IMR-90 (cell line): Measurements from ENCODE around the gene TRIM66. TPM values are rescaled to one million over a fixed set of nuclear protein-coding genes. Genes with fewer than 3 reads are reported as not detected.

ENCODE experiments used
- ATAC-seq: fragments of 200-7000 bp; cut with Tn5 transposase; 2 replicates; pipeline ENCODE4 v1.9.1; 2020; ENCODE audit warnings: low read depth, mild to moderate bottlenecking, moderate library complexity
- BruUV-seq: library from RNA; stranded (reverse); fragments of 400-500 nt; replicated peaks from 2 replicates; lab custom pipeline; 2021; lab: Mats Ljungman, UMichigan
- CTCF ChIA-PET: fragments of 300-600 bp; formaldehyde crosslinking; extraction: SDS; loops from one replicate; lab custom pipeline; 2021; ENCODE audit warnings: antibody characterized with exemption; lab: Yijun Ruan, JAX
- POLR2A ChIA-PET: fragments of 300-600 bp; sonication (Branson Sonifier 250); formaldehyde crosslinking; loops from one replicate; lab custom pipeline; 2022; ENCODE audit warnings: antibody characterized with exemption; ENCODE audit not compliant: unreplicated experiment; lab: Charles Lee
- DNase-seq: peaks from one replicate; pipeline ENCODE4 v3.0.0; 2013
- H2AFZ ChIP-seq: replicated peaks from 2 replicates; pipeline ENCODE3; 2013; ENCODE audit warnings: low read length, mild to moderate bottlenecking; ENCODE audit not compliant: poor library complexity
- H2AK5ac ChIP-seq: 2 replicates; pipeline ENCODE4 v1.6.1; 2013; ENCODE audit warnings: low read depth, low read length, inconsistent platforms
- H2AK9ac ChIP-seq: replicated peaks from 2 replicates; pipeline ENCODE3; 2013; ENCODE audit warnings: mild to moderate bottlenecking, low read depth, low read length, moderate library complexity; ENCODE audit not compliant: poor library complexity
- H2BK120ac ChIP-seq: 2 replicates; pipeline ENCODE4 v1.6.1; 2013; ENCODE audit warnings: low read depth, low read length, inconsistent platforms
- H2BK15ac ChIP-seq: 3 replicates; pipeline ENCODE4 v1.6.1; 2013; ENCODE audit warnings: low read depth, low read length, inconsistent platforms
- H2BK20ac ChIP-seq: 2 replicates; pipeline ENCODE4 v1.6.1; 2013; ENCODE audit warnings: low read depth, mild to moderate bottlenecking, inconsistent platforms, low read length, moderate library complexity
- H2BK5ac ChIP-seq: 2 replicates; pipeline ENCODE4 v1.6.1; 2013; ENCODE audit warnings: mild to moderate bottlenecking, low read depth, low read length, inconsistent platforms; ENCODE audit not compliant: poor library complexity, severe bottlenecking
- H3K14ac ChIP-seq: replicated peaks from 2 replicates; pipeline ENCODE4 v1.6.1; 2013; ENCODE audit warnings: low read depth, low read length, inconsistent platforms
- H3K18ac ChIP-seq: 2 replicates; pipeline ENCODE4 v1.6.1; 2013; ENCODE audit warnings: low read depth, low read length, control low read depth
- H3K23ac ChIP-seq: 2 replicates; pipeline ENCODE4 v1.6.1; 2013; ENCODE audit warnings: low read depth, low read length, inconsistent platforms
- H3K27ac ChIP-seq: 2 replicates; pipeline ENCODE4 v1.5.1; 2013; ENCODE audit warnings: mild to moderate bottlenecking, control low read depth, low read length; ENCODE audit not compliant: insufficient read depth
- H3K27me3 ChIP-seq: 2 replicates; pipeline ENCODE4 v1.6.1; 2013; ENCODE audit warnings: low read length; ENCODE audit not compliant: control insufficient read depth, insufficient read depth
- H3K36me3 ChIP-seq: 2 replicates; pipeline ENCODE4 v1.6.1; 2013; ENCODE audit warnings: low read length, mixed read lengths; ENCODE audit not compliant: control insufficient read depth, insufficient read depth
- H3K4ac ChIP-seq: 2 replicates; pipeline ENCODE4 v1.6.1; 2013; ENCODE audit warnings: low read depth, low read length, inconsistent platforms
- H3K4me1 ChIP-seq: 2 replicates; pipeline ENCODE4 v1.6.1; 2013; ENCODE audit warnings: low read length, mixed read lengths; ENCODE audit not compliant: control insufficient read depth, insufficient read depth
- H3K4me2 ChIP-seq: 2 replicates; pipeline ENCODE4 v1.6.1; 2013; ENCODE audit warnings: low read depth, mild to moderate bottlenecking, control low read depth, low read length, moderate library complexity
- H3K4me3 ChIP-seq: 2 replicates; pipeline ENCODE4 v1.5.1; 2013; ENCODE audit warnings: low read depth, mild to moderate bottlenecking, control low read depth, low read length, moderate library complexity; ENCODE audit not compliant: insufficient read depth
- H3K56ac ChIP-seq: 2 replicates; pipeline ENCODE4 v1.6.1; 2013; ENCODE audit warnings: low read length, inconsistent platforms; ENCODE audit not compliant: insufficient read depth; ENCODE audit errors: extremely low read depth
- H3K79me1 ChIP-seq, 2 experiments: 2 replicates each; pipeline ENCODE4 v1.6.1; 2013; ENCODE audit warnings: low read length in 2 of 2, inconsistent platforms in 1 of 2, low read depth in 1 of 2
- H3K9ac ChIP-seq: 2 replicates; pipeline ENCODE4 v1.6.1; 2013; ENCODE audit warnings: low read depth, low read length, control low read depth
- H3K9me1 ChIP-seq: 2 replicates; pipeline ENCODE4 v1.6.1; 2013; ENCODE audit warnings: low read length, inconsistent platforms; ENCODE audit not compliant: insufficient read depth
- H3K9me3 ChIP-seq: 2 replicates; pipeline ENCODE4 v1.6.1; 2013; ENCODE audit warnings: low read length; ENCODE audit not compliant: control insufficient read depth, insufficient read depth
- H4K20me1 ChIP-seq: 2 replicates; pipeline ENCODE4 v1.6.1; 2013; ENCODE audit warnings: low read length, inconsistent platforms; ENCODE audit not compliant: insufficient read depth
- H4K5ac ChIP-seq: 2 replicates; pipeline ENCODE4 v1.6.1; 2013; ENCODE audit warnings: mild to moderate bottlenecking, low read depth, low read length, control low read depth
- H4K8ac ChIP-seq, 2 experiments: 2 replicates each; pipeline ENCODE4 v1.6.1; 2013; ENCODE audit warnings: low read depth in 2 of 2, low read length in 2 of 2, control low read depth in 1 of 2, inconsistent platforms in 1 of 2
- H4K91ac ChIP-seq: 2 replicates; pipeline ENCODE4 v1.6.1; 2013; ENCODE audit warnings: low read depth, low read length, inconsistent platforms; ENCODE audit not compliant: insufficient read depth
- BHLHE40 ChIP-seq: fragments of 150-350 bp; IDR thresholded peaks from 2 replicates; pipeline ENCODE4 v1.6.1; 2016; ENCODE audit warnings: mild to moderate bottlenecking, low read depth, low read length
- CEBPB ChIP-seq: IDR thresholded peaks from 2 replicates; pipeline ENCODE4 v1.6.1; 2012; ENCODE audit warnings: low read depth, low read length, improper control_type of control experiment
- CHD1 ChIP-seq: IDR thresholded peaks from 2 replicates; pipeline ENCODE4 v1.6.1; 2012; ENCODE audit warnings: low read depth, low read length, improper control_type of control experiment
- CTCF ChIP-seq: conservative IDR thresholded peaks from 2 replicates; pipeline ENCODE4 v1.5.1; 2012; ENCODE audit warnings: mild to moderate bottlenecking, low read depth, low read length, improper control_type of control experiment
- FOS ChIP-seq: fragments of 150-350 bp; IDR thresholded peaks from 2 replicates; pipeline ENCODE4 v1.6.1; 2016; ENCODE audit warnings: low read depth, low read length
- MAFK ChIP-seq: IDR thresholded peaks from 2 replicates; pipeline ENCODE4 v1.6.1; 2012; ENCODE audit warnings: low read depth, low read length, improper control_type of control experiment
- MXI1 ChIP-seq: IDR thresholded peaks from 2 replicates; pipeline ENCODE4 v1.6.1; 2012; ENCODE audit warnings: low read depth, mild to moderate bottlenecking, low read length, moderate library complexity, borderline replicate concordance
- NFE2L2 ChIP-seq: fragments of 150-350 bp; IDR thresholded peaks from 2 replicates; pipeline ENCODE4 v1.6.1; 2016; ENCODE audit warnings: low read depth, mild to moderate bottlenecking, low read length
- POLR2A ChIP-seq: IDR thresholded peaks from 2 replicates; pipeline ENCODE4 v1.6.1; 2012; ENCODE audit warnings: mild to moderate bottlenecking, low read depth, low read length
- RAD21 ChIP-seq: IDR thresholded peaks from 2 replicates; pipeline ENCODE4 v1.6.1; 2012; ENCODE audit warnings: low read length, improper control_type of control experiment
- RCOR1 ChIP-seq: IDR thresholded peaks from 2 replicates; pipeline ENCODE4 v1.6.1; 2012; ENCODE audit warnings: mild to moderate bottlenecking, low read length, improper control_type of control experiment; ENCODE audit not compliant: insufficient replicate concordance
- RFX5 ChIP-seq: IDR thresholded peaks from 2 replicates; pipeline ENCODE4 v1.8.0; 2012; ENCODE audit warnings: low read depth, mild to moderate bottlenecking, low read length, moderate library complexity
- WGBS, 2 experiments: methylation state at CpG; one replicate each; pipeline versions ENCODE4 v1.1.5 to v1.1.7; 2013; ENCODE audit warnings: missing lambda C conversion rate in 2 of 2; ENCODE audit not compliant: insufficient read length in 1 of 2; ENCODE audit errors: extremely low coverage in 2 of 2; 5-methylcytosine and 5-hydroxymethylcytosine counted together
- dilution Hi-C: fragments of 300-500 bp; cut with HindIII; formaldehyde crosslinking; loops from one replicate; pipeline ENCODE4 v1.14.3; 2018; ENCODE audit warnings: low sequenced_read_pairs; ENCODE audit not compliant: unreplicated experiment
- in situ Hi-C: fragments of 300-500 bp; cut with MboI; formaldehyde crosslinking; loops from 3 replicates; pipeline ENCODE4 v1.14.3; 2019; ENCODE audit warnings: low sequenced_read_pairs, inconsistent platforms, mixed read lengths
- intact Hi-C: fragments of 100-400 bp; cut with micrococcal nuclease; formaldehyde crosslinking; loops from 2 replicates; pipeline ENCODE4 v1.10.0; 2022
- polyA plus RNA-seq, 3 experiments: library from polyadenylated mRNA; depleted of rRNA; stranded (reverse); fragments of >200 nt; gene quantifications; 2 replicates each; pipeline ENCODE4 v1.2.3, GENCODE V29; 2012; ENCODE audit warnings: low replicate concordance in 1 of 3
- total RNA-seq: library from RNA; depleted of rRNA; stranded (reverse); fragments of >200 nt; gene quantifications from 2 replicates; pipeline ENCODE4 v1.2.3, GENCODE V29; 2012
- TF ChIP-seq, protein P1 (sequence below): fragments of 150-350 bp; IDR thresholded peaks from 2 replicates; pipeline ENCODE4 v1.6.1; 2016; ENCODE audit warnings: low read depth, mild to moderate bottlenecking, low read length, moderate library complexity, borderline replicate concordance
- TF ChIP-seq, protein P2 (sequence below): fragments of 150-350 bp; IDR thresholded peaks from 2 replicates; pipeline ENCODE4 v1.6.1; 2017; ENCODE audit warnings: mild to moderate bottlenecking, antibody characterized with exemption, low read length, low read depth

TRIM66 gene
- total and polyA plus RNA-seq, 2 of the 4 experiments (the other 2 are of a cell fraction) = 4.4 to 5.0 TPM

GRCh38 chr11:8685306-8685705 lies 2.8 kb upstream of the TRIM66 start:
- Histone ChIP-seq H4K5ac (no peak overlapping the region), H2BK20ac (no peak overlapping the region), H3K56ac (no peak overlapping the region), H3K14ac (no peak overlapping the region), H2AK5ac (no peak overlapping the region), H3K27ac (no peak overlapping the region), H3K4me2 (no peak overlapping the region; the same call in 1 of the 2 replicates), H4K91ac (no peak overlapping the region), H3K9ac (no peak overlapping the region), H3K79me1 (peaks cover 23 to 53% of the 10 kb centered on the region in 2 experiments), H4K8ac (no peak overlapping the region), H2AFZ (no peak overlapping the region), H3K4me1 (peaks cover 7% of the 10 kb centered on the region), H3K27me3 (no peaks in the 10 kb centered on the region), H2BK120ac (no peak overlapping the region), H3K4ac (no peak overlapping the region), H2BK5ac (no peak overlapping the region), H4K20me1 (peaks cover 29% of the 10 kb centered on the region; the same call in 1 of the 2 replicates), H3K23ac (no peak overlapping the region), H3K9me3 (no peaks in the 10 kb centered on the region), H3K4me3 (no peak overlapping the region), H2BK15ac (no peak overlapping the region), H3K36me3 (peaks cover 29% of the 10 kb centered on the region), H2AK9ac (no peak overlapping the region), H3K9me1 (no peaks in the 10 kb centered on the region; the same call in 1 of the 2 replicates), H3K18ac (no peak overlapping the region)
- DNase-seq = no peak
- POLR2A ChIA-PET = no interaction called here
- BruUV-seq = no TSS peak
- dilution Hi-C loops = no loop called here
- intact Hi-C loops = loop anchor here (10.0 kb wide), 1 partner anchor 461 kb away; no protein-coding TSS in a partner anchor
- in situ Hi-C loops = loop anchor here (25.0 kb wide), 1 partner anchor 452 kb away; no protein-coding TSS in a partner anchor
- CTCF ChIA-PET = no interaction called here
- ATAC-seq = no peak
- WGBS, 2 experiments = no CpG with 5 or more reads among the region's 7 CpGs
- TF ChIP-seq CTCF (no peak), RCOR1 (no peak), MAFK (no peak), RAD21 (no peak), POLR2A (no peak), MXI1 (no peak), NFE2L2 (no peak), RFX5 (no peak), FOS (no peak), CEBPB (no peak), CHD1 (no peak), BHLHE40 (no peak)
- TF ChIP-seq, protein P1, sequence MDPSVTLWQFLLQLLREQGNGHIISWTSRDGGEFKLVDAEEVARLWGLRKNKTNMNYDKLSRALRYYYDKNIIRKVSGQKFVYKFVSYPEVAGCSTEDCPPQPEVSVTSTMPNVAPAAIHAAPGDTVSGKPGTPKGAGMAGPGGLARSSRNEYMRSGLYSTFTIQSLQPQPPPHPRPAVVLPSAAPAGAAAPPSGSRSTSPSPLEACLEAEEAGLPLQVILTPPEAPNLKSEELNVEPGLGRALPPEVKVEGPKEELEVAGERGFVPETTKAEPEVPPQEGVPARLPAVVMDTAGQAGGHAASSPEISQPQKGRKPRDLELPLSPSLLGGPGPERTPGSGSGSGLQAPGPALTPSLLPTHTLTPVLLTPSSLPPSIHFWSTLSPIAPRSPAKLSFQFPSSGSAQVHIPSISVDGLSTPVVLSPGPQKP = no peak
- TF ChIP-seq, protein P2, sequence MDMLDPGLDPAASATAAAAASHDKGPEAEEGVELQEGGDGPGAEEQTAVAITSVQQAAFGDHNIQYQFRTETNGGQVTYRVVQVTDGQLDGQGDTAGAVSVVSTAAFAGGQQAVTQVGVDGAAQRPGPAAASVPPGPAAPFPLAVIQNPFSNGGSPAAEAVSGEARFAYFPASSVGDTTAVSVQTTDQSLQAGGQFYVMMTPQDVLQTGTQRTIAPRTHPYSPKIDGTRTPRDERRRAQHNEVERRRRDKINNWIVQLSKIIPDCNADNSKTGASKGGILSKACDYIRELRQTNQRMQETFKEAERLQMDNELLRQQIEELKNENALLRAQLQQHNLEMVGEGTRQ = no peak
